ENCODE measurements around the gene SMARCA1. TPM values are rescaled to one million over a fixed set of nuclear protein-coding genes. Genes with fewer than 3 reads are reported as not detected.

SMARCA1 gene
- total and polyA plus RNA-seq, 2 experiments from 2014 or later, result 30.1 to 51.8 TPM

DNA sequence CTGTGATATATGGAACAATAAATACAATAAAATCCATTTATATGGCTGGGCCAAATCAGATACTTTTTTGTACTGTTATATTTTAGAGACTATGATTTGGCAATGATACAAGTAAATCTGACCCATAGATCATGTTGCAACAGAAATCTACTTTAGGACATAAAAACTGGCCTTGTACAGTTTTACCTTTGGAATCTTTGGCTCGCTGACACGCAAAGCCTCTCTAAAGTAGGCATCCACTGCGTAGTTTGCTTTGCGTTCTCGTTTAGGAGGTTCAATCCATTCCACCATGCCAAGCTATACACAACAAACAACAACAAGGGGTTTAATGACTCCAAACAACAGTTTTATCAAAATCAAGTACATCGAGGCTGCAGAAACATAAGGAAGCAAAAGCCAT is 42.4 kb downstream of the SMARCA1 start:
- no peaks in the 10 kb centered on the region for H3K27me3 ChIP-seq (ENCODE audit: insufficient read depth)
- no peak overlapping the region for H3K27ac Mint-ChIP-seq
- H4K20me1 ChIP-seq (replicated peaks; ENCODE audit: insufficient read depth), result no peaks in the 10 kb centered on the region
- no peaks in the 10 kb centered on the region for H3K79me2 ChIP-seq (replicated peaks; ENCODE audit: insufficient read depth)
- TF ChIP-seq, protein P1, sequence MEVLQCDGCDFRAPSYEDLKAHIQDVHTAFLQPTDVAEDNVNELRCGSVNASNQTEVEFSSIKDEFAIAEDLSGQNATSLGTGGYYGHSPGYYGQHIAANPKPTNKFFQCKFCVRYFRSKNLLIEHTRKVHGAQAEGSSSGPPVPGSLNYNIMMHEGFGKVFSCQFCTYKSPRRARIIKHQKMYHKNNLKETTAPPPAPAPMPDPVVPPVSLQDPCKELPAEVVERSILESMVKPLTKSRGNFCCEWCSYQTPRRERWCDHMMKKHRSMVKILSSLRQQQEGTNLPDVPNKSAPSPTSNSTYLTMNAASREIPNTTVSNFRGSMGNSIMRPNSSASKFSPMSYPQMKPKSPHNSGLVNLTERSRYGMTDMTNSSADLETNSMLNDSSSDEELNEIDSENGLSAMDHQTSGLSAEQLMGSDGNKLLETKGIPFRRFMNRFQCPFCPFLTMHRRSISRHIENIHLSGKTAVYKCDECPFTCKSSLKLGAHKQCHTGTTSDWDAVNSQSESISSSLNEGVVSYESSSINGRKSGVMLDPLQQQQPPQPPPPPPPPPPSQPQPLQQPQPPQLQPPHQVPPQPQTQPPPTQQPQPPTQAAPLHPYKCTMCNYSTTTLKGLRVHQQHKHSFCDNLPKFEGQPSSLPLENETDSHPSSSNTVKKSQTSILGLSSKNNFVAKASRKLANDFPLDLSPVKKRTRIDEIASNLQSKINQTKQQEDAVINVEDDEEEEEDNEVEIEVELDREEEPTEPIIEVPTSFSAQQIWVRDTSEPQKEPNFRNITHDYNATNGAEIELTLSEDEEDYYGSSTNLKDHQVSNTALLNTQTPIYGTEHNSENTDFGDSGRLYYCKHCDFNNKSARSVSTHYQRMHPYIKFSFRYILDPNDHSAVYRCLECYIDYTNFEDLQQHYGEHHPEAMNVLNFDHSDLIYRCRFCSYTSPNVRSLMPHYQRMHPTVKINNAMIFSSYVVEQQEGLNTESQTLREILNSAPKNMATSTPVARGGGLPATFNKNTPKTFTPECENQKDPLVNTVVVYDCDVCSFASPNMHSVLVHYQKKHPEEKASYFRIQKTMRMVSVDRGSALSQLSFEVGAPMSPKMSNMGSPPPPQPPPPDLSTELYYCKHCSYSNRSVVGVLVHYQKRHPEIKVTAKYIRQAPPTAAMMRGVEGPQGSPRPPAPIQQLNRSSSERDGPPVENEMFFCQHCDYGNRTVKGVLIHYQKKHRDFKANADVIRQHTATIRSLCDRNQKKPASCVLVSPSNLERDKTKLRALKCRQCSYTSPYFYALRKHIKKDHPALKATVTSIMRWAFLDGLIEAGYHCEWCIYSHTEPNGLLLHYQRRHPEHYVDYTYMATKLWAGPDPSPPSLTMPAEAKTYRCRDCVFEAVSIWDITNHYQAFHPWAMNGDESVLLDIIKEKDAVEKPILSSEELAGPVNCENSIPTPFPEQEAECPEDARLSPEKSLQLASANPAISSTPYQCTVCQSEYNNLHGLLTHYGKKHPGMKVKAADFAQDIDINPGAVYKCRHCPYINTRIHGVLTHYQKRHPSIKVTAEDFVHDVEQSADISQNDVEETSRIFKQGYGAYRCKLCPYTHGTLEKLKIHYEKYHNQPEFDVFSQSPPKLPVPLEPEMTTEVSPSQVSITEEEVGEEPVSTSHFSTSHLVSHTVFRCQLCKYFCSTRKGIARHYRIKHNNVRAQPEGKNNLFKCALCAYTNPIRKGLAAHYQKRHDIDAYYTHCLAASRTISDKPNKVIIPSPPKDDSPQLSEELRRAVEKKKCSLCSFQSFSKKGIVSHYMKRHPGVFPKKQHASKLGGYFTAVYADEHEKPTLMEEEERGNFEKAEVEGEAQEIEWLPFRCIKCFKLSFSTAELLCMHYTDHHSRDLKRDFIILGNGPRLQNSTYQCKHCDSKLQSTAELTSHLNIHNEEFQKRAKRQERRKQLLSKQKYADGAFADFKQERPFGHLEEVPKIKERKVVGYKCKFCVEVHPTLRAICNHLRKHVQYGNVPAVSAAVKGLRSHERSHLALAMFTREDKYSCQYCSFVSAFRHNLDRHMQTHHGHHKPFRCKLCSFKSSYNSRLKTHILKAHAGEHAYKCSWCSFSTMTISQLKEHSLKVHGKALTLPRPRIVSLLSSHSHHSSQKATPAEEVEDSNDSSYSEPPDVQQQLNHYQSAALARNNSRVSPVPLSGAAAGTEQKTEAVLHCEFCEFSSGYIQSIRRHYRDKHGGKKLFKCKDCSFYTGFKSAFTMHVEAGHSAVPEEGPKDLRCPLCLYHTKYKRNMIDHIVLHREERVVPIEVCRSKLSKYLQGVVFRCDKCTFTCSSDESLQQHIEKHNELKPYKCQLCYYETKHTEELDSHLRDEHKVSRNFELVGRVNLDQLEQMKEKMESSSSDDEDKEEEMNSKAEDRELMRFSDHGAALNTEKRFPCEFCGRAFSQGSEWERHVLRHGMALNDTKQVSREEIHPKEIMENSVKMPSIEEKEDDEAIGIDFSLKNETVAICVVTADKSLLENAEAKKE (CRISPR knock-in tag; IDR thresholded peaks at IDR 0.05), result no peak
- TF ChIP-seq, protein P2, sequence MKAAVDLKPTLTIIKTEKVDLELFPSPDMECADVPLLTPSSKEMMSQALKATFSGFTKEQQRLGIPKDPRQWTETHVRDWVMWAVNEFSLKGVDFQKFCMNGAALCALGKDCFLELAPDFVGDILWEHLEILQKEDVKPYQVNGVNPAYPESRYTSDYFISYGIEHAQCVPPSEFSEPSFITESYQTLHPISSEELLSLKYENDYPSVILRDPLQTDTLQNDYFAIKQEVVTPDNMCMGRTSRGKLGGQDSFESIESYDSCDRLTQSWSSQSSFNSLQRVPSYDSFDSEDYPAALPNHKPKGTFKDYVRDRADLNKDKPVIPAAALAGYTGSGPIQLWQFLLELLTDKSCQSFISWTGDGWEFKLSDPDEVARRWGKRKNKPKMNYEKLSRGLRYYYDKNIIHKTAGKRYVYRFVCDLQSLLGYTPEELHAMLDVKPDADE (IDR thresholded peaks at IDR 0.05), result no peak
- no peak for TF ChIP-seq POLR2AphosphoS5 (IDR thresholded peaks at IDR 0.05; ENCODE audit: low read depth)
- no peak for TF ChIP-seq EZH2phosphoT487 (IDR thresholded peaks at IDR 0.05; ENCODE audit: unreplicated experiment)
- no peak for TF ChIP-seq EZH2 (IDR thresholded peaks at IDR 0.05; ENCODE audit: low read depth, unreplicated experiment)
- no peak for TF ChIP-seq STAT1 (IDR thresholded peaks at IDR 0.05; ENCODE audit: unreplicated experiment)
- no peak for TF ChIP-seq NANOG (IDR thresholded peaks at IDR 0.05; ENCODE audit: borderline replicate concordance)
- no peak for TF ChIP-seq ZNF114 (CRISPR knock-in tag; IDR thresholded peaks at IDR 0.05)
- TF ChIP-seq, protein P3, sequence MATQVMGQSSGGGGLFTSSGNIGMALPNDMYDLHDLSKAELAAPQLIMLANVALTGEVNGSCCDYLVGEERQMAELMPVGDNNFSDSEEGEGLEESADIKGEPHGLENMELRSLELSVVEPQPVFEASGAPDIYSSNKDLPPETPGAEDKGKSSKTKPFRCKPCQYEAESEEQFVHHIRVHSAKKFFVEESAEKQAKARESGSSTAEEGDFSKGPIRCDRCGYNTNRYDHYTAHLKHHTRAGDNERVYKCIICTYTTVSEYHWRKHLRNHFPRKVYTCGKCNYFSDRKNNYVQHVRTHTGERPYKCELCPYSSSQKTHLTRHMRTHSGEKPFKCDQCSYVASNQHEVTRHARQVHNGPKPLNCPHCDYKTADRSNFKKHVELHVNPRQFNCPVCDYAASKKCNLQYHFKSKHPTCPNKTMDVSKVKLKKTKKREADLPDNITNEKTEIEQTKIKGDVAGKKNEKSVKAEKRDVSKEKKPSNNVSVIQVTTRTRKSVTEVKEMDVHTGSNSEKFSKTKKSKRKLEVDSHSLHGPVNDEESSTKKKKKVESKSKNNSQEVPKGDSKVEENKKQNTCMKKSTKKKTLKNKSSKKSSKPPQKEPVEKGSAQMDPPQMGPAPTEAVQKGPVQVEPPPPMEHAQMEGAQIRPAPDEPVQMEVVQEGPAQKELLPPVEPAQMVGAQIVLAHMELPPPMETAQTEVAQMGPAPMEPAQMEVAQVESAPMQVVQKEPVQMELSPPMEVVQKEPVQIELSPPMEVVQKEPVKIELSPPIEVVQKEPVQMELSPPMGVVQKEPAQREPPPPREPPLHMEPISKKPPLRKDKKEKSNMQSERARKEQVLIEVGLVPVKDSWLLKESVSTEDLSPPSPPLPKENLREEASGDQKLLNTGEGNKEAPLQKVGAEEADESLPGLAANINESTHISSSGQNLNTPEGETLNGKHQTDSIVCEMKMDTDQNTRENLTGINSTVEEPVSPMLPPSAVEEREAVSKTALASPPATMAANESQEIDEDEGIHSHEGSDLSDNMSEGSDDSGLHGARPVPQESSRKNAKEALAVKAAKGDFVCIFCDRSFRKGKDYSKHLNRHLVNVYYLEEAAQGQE (IDR thresholded peaks at IDR 0.05; ENCODE audit: unreplicated experiment), result no peak
- TF ChIP-seq, protein P4, sequence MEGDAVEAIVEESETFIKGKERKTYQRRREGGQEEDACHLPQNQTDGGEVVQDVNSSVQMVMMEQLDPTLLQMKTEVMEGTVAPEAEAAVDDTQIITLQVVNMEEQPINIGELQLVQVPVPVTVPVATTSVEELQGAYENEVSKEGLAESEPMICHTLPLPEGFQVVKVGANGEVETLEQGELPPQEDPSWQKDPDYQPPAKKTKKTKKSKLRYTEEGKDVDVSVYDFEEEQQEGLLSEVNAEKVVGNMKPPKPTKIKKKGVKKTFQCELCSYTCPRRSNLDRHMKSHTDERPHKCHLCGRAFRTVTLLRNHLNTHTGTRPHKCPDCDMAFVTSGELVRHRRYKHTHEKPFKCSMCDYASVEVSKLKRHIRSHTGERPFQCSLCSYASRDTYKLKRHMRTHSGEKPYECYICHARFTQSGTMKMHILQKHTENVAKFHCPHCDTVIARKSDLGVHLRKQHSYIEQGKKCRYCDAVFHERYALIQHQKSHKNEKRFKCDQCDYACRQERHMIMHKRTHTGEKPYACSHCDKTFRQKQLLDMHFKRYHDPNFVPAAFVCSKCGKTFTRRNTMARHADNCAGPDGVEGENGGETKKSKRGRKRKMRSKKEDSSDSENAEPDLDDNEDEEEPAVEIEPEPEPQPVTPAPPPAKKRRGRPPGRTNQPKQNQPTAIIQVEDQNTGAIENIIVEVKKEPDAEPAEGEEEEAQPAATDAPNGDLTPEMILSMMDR (conservative IDR thresholded peaks at IDR 0.05; ENCODE audit: low read depth in 2 of 2), result no peak
- H2AFZ ChIP-seq, result no peak overlapping the region
- no peak overlapping the region for H3K4me2 ChIP-seq
- H3K4me3 ChIP-seq, result no peak overlapping the region
- no peaks in the 10 kb centered on the region for H3K27me3 Mint-ChIP-seq (ENCODE audit: insufficient read depth, low read depth, poor library complexity)
- H3K9me2 ChIP-seq (ENCODE audit: insufficient read depth), result no peaks in the 10 kb centered on the region
- no peaks in the 10 kb centered on the region for H3K9me3 Mint-ChIP-seq
- H3K4me3 Mint-ChIP-seq, result no peak overlapping the region
- no peak for ATAC-seq
- DNase-seq (ENCODE audit: low spot score), result no peak
- H3K27ac ChIP-seq (ENCODE audit: low read depth), result no peak overlapping the region
- peaks cover 26% of the 10 kb centered on the region for H3K36me3 Mint-ChIP-seq (ENCODE audit: low read depth)
- no peaks in the 10 kb centered on the region for H3K4me1 Mint-ChIP-seq
- H3K4me1 ChIP-seq (ENCODE audit: insufficient read depth), result no peaks in the 10 kb centered on the region
- no peaks in the 10 kb centered on the region for H3F3A ChIP-seq (replicated peaks; ENCODE audit: low read depth)
- peaks cover 2% of the 10 kb centered on the region; the same call in 1 of the 2 replicates for H3K36me3 ChIP-seq (ENCODE audit: insufficient read depth)
